HG03342 (cell line): ENCODE measurements around the gene UPK3BL1.
"Not testable (repeated sequence)": the region's sequence is repeated elsewhere in the genome, so short reads cannot be mapped to it uniquely, and the experiment has no call there.

Source experiments
- ATAC-seq: cut with Tn5 transposase; IDR thresholded peaks from one replicate; pipeline ENCODE4 v1.9.1; 2021; ENCODE audit warnings: mild to moderate bottlenecking, moderate library complexity; ENCODE audit not compliant: unreplicated experiment

The UPK3BL1 gene

GRCh38 chr7:102630622-102631021 lies 12.0 kb downstream of the UPK3BL1 start:
- not testable (repeated sequence) for ATAC-seq

- ATAC-seq, result not testable (repeated sequence)
Measured at GRCh38 chr7:102627271-102627904, 15.2 kb downstream of the UPK3BL1 start.

GRCh38 chr7:102618122-102618521 lies 24.5 kb downstream of the UPK3BL1 start:
- not testable (repeated sequence) for ATAC-seq

GRCh38 chr7:102616507-102617125 lies 26.0 kb downstream of the UPK3BL1 start, which contains the start of gene RASA4:
Gene RASA4 (minus strand): TSS chr7:102616756. CDS start chr7:102616689, 67 bp downstream.
- ATAC-seq, result peak; percentile 73

- not testable (repeated sequence) for ATAC-seq
Measured at GRCh38 chr7:102615930-102616329, 26.7 kb downstream of the UPK3BL1 start.

GRCh38 chr7:102614873-102615272 lies 27.7 kb downstream of the UPK3BL1 start:
- ATAC-seq, result not testable (repeated sequence)

- peak; percentile 10 for ATAC-seq
Measured at GRCh38 chr7:102614346-102614697, 28.3 kb downstream of the UPK3BL1 start.

- peak; percentile 59 for ATAC-seq
Measured at GRCh38 chr7:102613575-102614345, 28.8 kb downstream of the UPK3BL1 start.

GRCh38 chr7:102611675-102612325 lies 30.8 kb downstream of the UPK3BL1 start:
- ATAC-seq, result not testable (repeated sequence)

- ATAC-seq, result peak; percentile 43
Measured at GRCh38 chr7:102611013-102611674, 31.4 kb downstream of the UPK3BL1 start.

GRCh38 chr7:102610441-102610840 lies 32.1 kb downstream of the UPK3BL1 start:
- not testable (repeated sequence) for ATAC-seq

- not testable (repeated sequence) for ATAC-seq
Measured at GRCh38 chr7:102609734-102610133, 32.9 kb downstream of the UPK3BL1 start.

- ATAC-seq, result not testable (repeated sequence)
Measured at GRCh38 chr7:102606848-102607247, 35.7 kb downstream of the UPK3BL1 start.

GRCh38 chr7:102604431-102605145 lies 38.0 kb downstream of the UPK3BL1 start:
- not testable (repeated sequence) for ATAC-seq

- ATAC-seq, result not testable (repeated sequence)
Measured at GRCh38 chr7:102602317-102602716, 40.3 kb downstream of the UPK3BL1 start.

GRCh38 chr7:102599699-102600098 lies 42.9 kb downstream of the UPK3BL1 start:
- not testable (repeated sequence) for ATAC-seq

- ATAC-seq, result not testable (repeated sequence)
Measured at GRCh38 chr7:102596036-102596435, 46.6 kb downstream of the UPK3BL1 start.

GRCh38 chr7:102593637-102594334 lies 48.8 kb downstream of the UPK3BL1 start:
- peak; percentile 66 for ATAC-seq

- peak; percentile 43 for ATAC-seq
Measured at GRCh38 chr7:102592477-102593019, 50.0 kb downstream of the UPK3BL1 start.
